Neural progenitor cell (in vitro differentiated cells): ENCODE results near the gene HEYL. TPM values are rescaled to one million over a fixed set of nuclear protein-coding genes. Genes with fewer than 3 reads are reported as not detected.
A peak's percentile ranks its signal among the peaks of the same experiment; 100 is the strongest.

ENCODE experiments used
- DNase-seq: peaks from one replicate; pipeline ENCODE4 v3.0.0-alpha.2; 2016; ENCODE audit warnings: low spot score
- H2AFZ ChIP-seq: fragments of 200-600 bp; sonication (generic); replicated peaks from 2 replicates; pipeline ENCODE4 v1.6.1; 2016; ENCODE audit warnings: antibody characterized with exemption
- H3F3A ChIP-seq: fragments of 200-600 bp; sonication (generic); 2 replicates; pipeline ENCODE4 v1.6.1; 2016; ENCODE audit warnings: antibody characterized with exemption, low read depth
- H3K27ac ChIP-seq: fragments of 200-600 bp; sonication (generic); 2 replicates; pipeline ENCODE4 v1.5.1; 2016; ENCODE audit warnings: mild to moderate bottlenecking
- H3K27me3 ChIP-seq: fragments of 200-600 bp; sonication (generic); 2 replicates; pipeline ENCODE4 v1.6.1; 2016; ENCODE audit warnings: mild to moderate bottlenecking, moderate library complexity
- H3K36me3 ChIP-seq: fragments of 200-600 bp; sonication (generic); 2 replicates; pipeline ENCODE4 v1.5.1; 2016
- H3K4me1 ChIP-seq: fragments of 200-600 bp; sonication (generic); 2 replicates; pipeline ENCODE4 v1.6.1; 2016; ENCODE audit warnings: mixed run types
- H3K4me2 ChIP-seq: fragments of 200-600 bp; sonication (generic); 2 replicates; pipeline ENCODE4 v1.6.1; 2016
- H3K4me3 ChIP-seq: fragments of 200-600 bp; sonication (generic); 2 replicates; pipeline ENCODE4 v1.5.1; 2016
- H3K79me2 ChIP-seq: fragments of 200-600 bp; sonication (generic); 2 replicates; pipeline ENCODE4 v1.6.1; 2016; ENCODE audit warnings: low read depth
- H3K9ac ChIP-seq: fragments of 200-600 bp; sonication (generic); 2 replicates; pipeline ENCODE4 v1.6.1; 2016
- H3K9me3 ChIP-seq: fragments of 200-600 bp; sonication (generic); 2 replicates; pipeline ENCODE4 v1.5.1; 2016; ENCODE audit warnings: low read depth
- H4K20me1 ChIP-seq: fragments of 200-600 bp; sonication (generic); 2 replicates; pipeline ENCODE4 v1.6.1; 2016; ENCODE audit warnings: low read depth
- H3K27ac Mint-ChIP-seq: 3 replicates; pipeline ENCODE4 v1.8.0; 2021; ENCODE audit warnings: mixed read lengths
- H3K27me3 Mint-ChIP-seq: 2 replicates; pipeline ENCODE4 v1.8.0; 2022; ENCODE audit warnings: low read depth, mild to moderate bottlenecking, inconsistent platforms, moderate library complexity, mixed read lengths; ENCODE audit not compliant: insufficient read depth
- H3K36me3 Mint-ChIP-seq: 3 replicates; pipeline ENCODE4 v1.8.0; 2021; ENCODE audit warnings: mixed read lengths
- H3K4me1 Mint-ChIP-seq: 3 replicates; pipeline ENCODE4 v1.8.0; 2021; ENCODE audit warnings: mixed read lengths
- H3K4me3 Mint-ChIP-seq: 3 replicates; pipeline ENCODE4 v1.8.0; 2021; ENCODE audit warnings: mild to moderate bottlenecking, moderate library complexity, mixed read lengths
- H3K9me3 Mint-ChIP-seq: 3 replicates; pipeline ENCODE4 v1.8.0; 2020; ENCODE audit warnings: mixed read lengths
- EZH2 ChIP-seq: fragments of 200-600 bp; sonication (generic); IDR thresholded peaks from 2 replicates; pipeline ENCODE4 v1.6.1; 2017; ENCODE audit warnings: antibody characterized with exemption, mild to moderate bottlenecking, moderate library complexity
- EZH2phosphoT487 ChIP-seq: fragments of 200-600 bp; sonication (generic); IDR thresholded peaks from 2 replicates; pipeline ENCODE4 v1.6.1; 2017; ENCODE audit warnings: antibody characterized with exemption
- total RNA-seq: library from RNA; depleted of rRNA; stranded (reverse); fragments of >200 nt; gene quantifications from 2 replicates; pipeline ENCODE4 v1.2.3, GENCODE V29; 2015; ENCODE audit warnings: low replicate concordance
- TF ChIP-seq, protein P1 (sequence below): fragments of 200-600 bp; sonication (generic); IDR thresholded peaks from 2 replicates; pipeline ENCODE4 v1.5.1; 2017; ENCODE audit warnings: antibody characterized with exemption, mild to moderate bottlenecking

The HEYL gene
- 2.3 and 4.0 TPM in 2 replicates for total RNA-seq

DNA sequence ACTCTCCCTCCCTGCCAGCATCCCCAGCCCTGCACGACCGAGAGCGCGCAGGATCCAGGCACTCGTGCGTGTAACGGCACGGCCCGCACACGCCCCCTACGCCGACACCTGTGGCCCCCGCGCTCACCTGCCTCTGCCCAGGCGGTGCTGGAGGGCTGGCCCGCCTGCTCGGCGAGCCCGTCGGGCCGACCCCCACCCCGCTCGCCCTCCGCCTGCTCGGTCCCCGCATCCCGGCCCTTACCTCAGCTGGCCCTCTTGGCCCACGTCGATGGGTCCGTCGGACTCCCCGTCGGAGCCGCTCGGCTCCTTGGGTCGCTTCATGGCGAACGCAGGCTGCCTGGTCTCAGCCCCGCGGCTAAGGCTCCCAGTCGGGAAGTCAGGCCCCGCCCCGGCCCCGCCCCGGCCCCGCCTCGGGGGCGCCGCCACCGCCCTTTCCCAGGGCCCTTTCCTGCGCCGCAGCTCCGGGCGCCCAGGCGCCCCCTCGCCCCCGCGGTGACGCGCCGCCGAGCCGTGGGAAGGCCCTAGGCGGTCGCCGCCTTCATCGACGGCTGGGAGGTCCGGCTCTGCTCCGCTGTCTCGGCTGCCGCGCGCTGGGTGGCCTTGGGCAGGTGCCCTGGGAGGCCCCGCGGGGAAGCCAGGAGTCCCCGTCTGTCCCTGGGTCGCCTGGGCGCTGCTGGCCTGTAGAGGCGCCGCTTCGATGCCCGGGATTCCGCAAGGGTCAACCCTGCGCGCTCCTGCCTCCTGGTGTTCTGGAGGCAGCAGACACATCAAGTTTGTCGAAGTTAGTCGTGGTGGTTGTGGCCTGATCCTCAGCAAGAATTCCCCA is at the start of gene HEYL:
HEYL (minus strand) TSS at position 339 of the 826 bp plus-strand sequence; CDS start at position 321, 18 bp downstream.
- peaks cover 41% of the 10 kb centered on the region for H3K27me3 Mint-ChIP-seq
- H3K36me3 ChIP-seq: no peaks in the 10 kb centered on the region
- no peaks in the 10 kb centered on the region for H3K36me3 Mint-ChIP-seq
- TF ChIP-seq, protein P1, sequence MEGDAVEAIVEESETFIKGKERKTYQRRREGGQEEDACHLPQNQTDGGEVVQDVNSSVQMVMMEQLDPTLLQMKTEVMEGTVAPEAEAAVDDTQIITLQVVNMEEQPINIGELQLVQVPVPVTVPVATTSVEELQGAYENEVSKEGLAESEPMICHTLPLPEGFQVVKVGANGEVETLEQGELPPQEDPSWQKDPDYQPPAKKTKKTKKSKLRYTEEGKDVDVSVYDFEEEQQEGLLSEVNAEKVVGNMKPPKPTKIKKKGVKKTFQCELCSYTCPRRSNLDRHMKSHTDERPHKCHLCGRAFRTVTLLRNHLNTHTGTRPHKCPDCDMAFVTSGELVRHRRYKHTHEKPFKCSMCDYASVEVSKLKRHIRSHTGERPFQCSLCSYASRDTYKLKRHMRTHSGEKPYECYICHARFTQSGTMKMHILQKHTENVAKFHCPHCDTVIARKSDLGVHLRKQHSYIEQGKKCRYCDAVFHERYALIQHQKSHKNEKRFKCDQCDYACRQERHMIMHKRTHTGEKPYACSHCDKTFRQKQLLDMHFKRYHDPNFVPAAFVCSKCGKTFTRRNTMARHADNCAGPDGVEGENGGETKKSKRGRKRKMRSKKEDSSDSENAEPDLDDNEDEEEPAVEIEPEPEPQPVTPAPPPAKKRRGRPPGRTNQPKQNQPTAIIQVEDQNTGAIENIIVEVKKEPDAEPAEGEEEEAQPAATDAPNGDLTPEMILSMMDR: peak; percentile 64
- TF ChIP-seq EZH2phosphoT487 (no peak), EZH2 (peak; percentile 36)
- H3K9me3 Mint-ChIP-seq: no peaks in the 10 kb centered on the region
- H3K4me3 Mint-ChIP-seq: peak within 1 kb of the TSS; percentile 77
- no peak within 1 kb of the TSS for H3K27ac ChIP-seq
- no peak within 1 kb of the TSS for H3K9ac ChIP-seq
- H3K4me1 Mint-ChIP-seq: peaks cover 22% of the 10 kb centered on the region
- H3K9me3 ChIP-seq: no peaks in the 10 kb centered on the region
- H3K4me2 ChIP-seq: peak within 1 kb of the TSS; percentile 75
- H3K27me3 ChIP-seq: peaks cover 97% of the 10 kb centered on the region
- DNase-seq: peak; percentile 91
- peak within 1 kb of the TSS; percentile 43 for H3K4me3 ChIP-seq
- no peaks in the 10 kb centered on the region for H3K79me2 ChIP-seq
- H3K4me1 ChIP-seq: no peaks in the 10 kb centered on the region
- H2AFZ ChIP-seq: peak within 1 kb of the TSS; percentile 78
- no peaks in the 10 kb centered on the region for H4K20me1 ChIP-seq
- H3K27ac Mint-ChIP-seq: no peak within 1 kb of the TSS
- no peaks in the 10 kb centered on the region for H3F3A ChIP-seq

DNA sequence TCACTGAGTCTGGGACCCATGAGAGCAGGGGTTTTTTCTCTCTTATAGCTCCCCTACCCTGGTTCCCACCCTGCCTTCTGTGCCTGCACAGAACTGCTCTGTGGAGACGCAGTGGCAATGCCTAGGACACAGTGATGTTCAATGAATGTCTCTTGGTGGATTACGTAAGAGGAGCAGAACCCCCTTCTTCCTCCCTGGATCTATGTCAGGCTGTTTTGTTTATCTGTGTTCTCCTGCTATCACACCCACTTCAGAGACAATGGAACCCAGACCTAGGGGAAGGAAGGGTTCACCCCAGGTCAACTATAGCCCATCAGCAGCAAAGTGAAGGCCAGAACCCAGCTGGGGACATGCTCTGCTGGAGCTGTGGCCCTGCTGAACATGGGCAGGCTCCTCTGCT is 49.8 kb upstream of the HEYL start:
- Mint-ChIP-seq H3K36me3 (no peaks in the 10 kb centered on the region), H3K27me3 (peaks cover 50% of the 10 kb centered on the region), H3K27ac (no peak overlapping the region), H3K4me1 (peaks cover 31% of the 10 kb centered on the region), H3K9me3 (peaks cover 2% of the 10 kb centered on the region), H3K4me3 (no peak overlapping the region)
- H3K79me2 ChIP-seq: no peaks in the 10 kb centered on the region
- TF ChIP-seq EZH2phosphoT487 (no peak), EZH2 (no peak)
- TF ChIP-seq, protein P1: no peak
- DNase-seq: no peak
- H3K4me3 ChIP-seq: no peak overlapping the region
- H3K4me2 ChIP-seq: no peak overlapping the region
- no peaks in the 10 kb centered on the region for H3K36me3 ChIP-seq
- H3F3A ChIP-seq: no peaks in the 10 kb centered on the region
- H3K27ac ChIP-seq: no peak overlapping the region
- H4K20me1 ChIP-seq: peaks cover 36% of the 10 kb centered on the region
- no peak overlapping the region for H3K9ac ChIP-seq
- H3K4me1 ChIP-seq: peaks cover 7% of the 10 kb centered on the region
- no peak overlapping the region for H2AFZ ChIP-seq
- no peaks in the 10 kb centered on the region for H3K9me3 ChIP-seq
- peaks cover 100% of the 10 kb centered on the region for H3K27me3 ChIP-seq

DNA sequence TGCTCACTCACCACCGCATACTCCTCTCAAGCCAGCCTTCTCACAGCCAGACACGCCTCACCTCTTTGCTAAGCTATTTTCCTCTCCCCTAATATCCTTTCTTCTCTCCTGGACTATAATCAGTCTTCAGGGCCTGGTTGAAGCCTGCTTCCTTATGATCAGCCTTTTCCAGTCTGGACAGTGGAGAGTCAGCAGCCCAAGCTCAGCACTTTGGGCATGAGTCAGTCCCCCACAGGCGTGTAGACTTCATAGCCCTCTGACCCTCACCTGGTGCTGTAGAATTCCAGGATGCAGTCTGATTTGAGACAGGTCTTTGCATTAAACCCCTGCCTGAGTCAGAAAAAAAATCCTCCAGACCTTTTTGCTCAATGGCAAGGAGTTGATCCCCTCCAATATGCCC is 49.3 kb upstream of the HEYL start:
- Histone ChIP-seq H3K27ac (no peak overlapping the region), H3K4me3 (no peak overlapping the region), H3K4me2 (no peak overlapping the region), H3K9me3 (no peaks in the 10 kb centered on the region), H2AFZ (no peak overlapping the region), H3K9ac (no peak overlapping the region), H3K36me3 (no peaks in the 10 kb centered on the region), H3K79me2 (no peaks in the 10 kb centered on the region), H3K27me3 (peaks cover 100% of the 10 kb centered on the region), H3K4me1 (peaks cover 7% of the 10 kb centered on the region), H4K20me1 (peaks cover 36% of the 10 kb centered on the region), H3F3A (no peaks in the 10 kb centered on the region)
- peak overlapping the region; percentile 8 for H3K27ac Mint-ChIP-seq
- no peak for DNase-seq
- peaks cover 31% of the 10 kb centered on the region for H3K4me1 Mint-ChIP-seq
- TF ChIP-seq, protein P1: no peak
- TF ChIP-seq EZH2: no peak
- no peak for TF ChIP-seq EZH2phosphoT487
- H3K9me3 Mint-ChIP-seq: peaks cover 2% of the 10 kb centered on the region
- peaks cover 53% of the 10 kb centered on the region for H3K27me3 Mint-ChIP-seq
- no peak overlapping the region for H3K4me3 Mint-ChIP-seq
- H3K36me3 Mint-ChIP-seq: no peaks in the 10 kb centered on the region
